Naive thymus-derived CD4-positive, alpha-beta T cell (primary cell): ENCODE results near the gene TMEM243. TPM values are rescaled to one million over a fixed set of nuclear protein-coding genes. Genes with fewer than 3 reads are reported as not detected.

Experiments used
- ATAC-seq: fragments of 150-1000 bp; cut with Tn5 transposase; 2 replicates; pipeline ENCODE4 v1.10.0; 2021; ENCODE audit warnings: mild to moderate bottlenecking, moderate library complexity
- CTCF ChIA-PET: fragments of 350-600 bp; sonication (Branson Sonifier 250); formaldehyde crosslinking; loops from one replicate; lab custom pipeline; 2021; ENCODE audit warnings: antibody characterized with exemption; lab: Charles Lee
- POLR2A ChIA-PET: fragments of 350-600 bp; sonication (Branson Sonifier 250); formaldehyde crosslinking; loops from one replicate; lab custom pipeline; 2021; ENCODE audit warnings: antibody characterized with exemption, inconsistent platforms; lab: Charles Lee
- DNase-seq, 9 donors: peaks; one replicate each; pipeline versions ENCODE4 v3.0.0 to v3.0.0-alpha.2; 2020 to 2022; ENCODE audit warnings: mixed read lengths in 1 of 9
- H3K27ac ChIP-seq: one replicate; pipeline ENCODE4 v1.7.0; 2013; ENCODE audit warnings: mild to moderate bottlenecking, low read depth, low read length, moderate library complexity
- H3K27me3 ChIP-seq, 2 donors: one replicate each; pipeline ENCODE4 v1.7.0; 2013; ENCODE audit warnings: low read length in 2 of 2, mild to moderate bottlenecking in 2 of 2, moderate library complexity in 2 of 2; ENCODE audit not compliant: control insufficient read depth in 2 of 2, insufficient read depth in 2 of 2
- H3K36me3 ChIP-seq, 3 experiments: 1 replicate in 2 of 3; 2 replicates in 1 of 3; pipeline ENCODE4 v1.7.0; 2013; ENCODE audit warnings: low read length in 3 of 3, mild to moderate bottlenecking in 3 of 3, moderate library complexity in 1 of 3; ENCODE audit not compliant: insufficient read depth in 3 of 3, control insufficient read depth in 2 of 3
- H3K4me1 ChIP-seq, 2 donors: one replicate each; pipeline ENCODE4 v1.7.0; 2013; ENCODE audit warnings: low read length in 2 of 2, mild to moderate bottlenecking in 2 of 2, moderate library complexity in 1 of 2; ENCODE audit not compliant: control insufficient read depth in 2 of 2, insufficient read depth in 2 of 2
- H3K4me3 ChIP-seq: 2 replicates; pipeline ENCODE4 v1.7.0; 2013; ENCODE audit warnings: mild to moderate bottlenecking, low read length
- H3K9me3 ChIP-seq, 3 experiments: 1 replicate in 2 of 3; 2 replicates in 1 of 3; pipeline ENCODE4 v1.7.0; 2013; ENCODE audit warnings: low read length in 3 of 3; ENCODE audit not compliant: control insufficient read depth in 2 of 3
- H3K27ac Mint-ChIP-seq, 9 donors: one replicate each; pipeline ENCODE4 v1.8.0; 2020 to 2022; ENCODE audit warnings: mixed read lengths in 9 of 9, mild to moderate bottlenecking in 8 of 9, moderate library complexity in 5 of 9, inconsistent platforms in 2 of 9
- H3K27me3 Mint-ChIP-seq, 5 donors: one replicate each; pipeline ENCODE4 v1.8.0; 2021 to 2022; ENCODE audit warnings: mixed read lengths in 5 of 5, mild to moderate bottlenecking in 1 of 5
- H3K36me3 Mint-ChIP-seq, 5 donors: one replicate each; pipeline ENCODE4 v1.8.0; 2020 to 2022; ENCODE audit warnings: mixed read lengths in 5 of 5, mild to moderate bottlenecking in 3 of 5, inconsistent platforms in 1 of 5
- H3K4me1 Mint-ChIP-seq, 7 donors: one replicate each; pipeline ENCODE4 v1.8.0; 2020 to 2022; ENCODE audit warnings: mixed read lengths in 7 of 7, mild to moderate bottlenecking in 3 of 7, inconsistent platforms in 1 of 7
- H3K4me3 Mint-ChIP-seq, 10 donors: one replicate each; pipeline ENCODE4 v1.8.0; 2020 to 2022; ENCODE audit warnings: mild to moderate bottlenecking in 10 of 10, mixed read lengths in 10 of 10, moderate library complexity in 6 of 10, inconsistent platforms in 2 of 10
- H3K9me3 Mint-ChIP-seq, 11 donors: one replicate each; pipeline ENCODE4 v1.8.0; 2020 to 2022; ENCODE audit warnings: mixed read lengths in 11 of 11, mild to moderate bottlenecking in 4 of 11, inconsistent platforms in 1 of 11, moderate library complexity in 1 of 11
- intact Hi-C, 2 donors: fragments of 100-400 bp; cut with micrococcal nuclease; formaldehyde crosslinking; loops; one replicate each; pipeline ENCODE4 v1.15.1; 2023
- polyA plus RNA-seq, 2 donors: library from polyadenylated mRNA; unstranded; fragments of 300-500 nt; fragmentation: Illumina TruSeq; gene quantifications; one replicate each; pipeline ENCODE4 v1.2.3, GENCODE V29; 2021
- total RNA-seq, 6 experiments: library from RNA in 5 of 6; stranded (reverse) in 5 of 6; gene quantifications; 1 replicate in 5 of 6; 2 replicates in 1 of 6; pipeline ENCODE4 v1.2.3 and lab custom pipeline; 2021 to 2026

Gene TMEM243
- total and polyA plus RNA-seq, 7 experiments from 2014 or later = 50.0 to 153 (median 119) TPM

GRCh38 chr7:87173471-87173870 is 46.1 kb downstream of the TMEM243 start:
- POLR2A ChIA-PET = interaction anchor here (1.1 to 4.6 kb wide), 4 partner anchors 20 to 46 kb away, joined by 3 to 18 read pairs (median 5); partner anchors contain the start of genes DMTF1 and TMEM243
- H3K36me3 Mint-ChIP-seq = peaks cover 33 to 60% (median 36%) of the 10 kb centered on the region in 5 donors
- no peaks in the 10 kb centered on the region for H3K27me3 Mint-ChIP-seq
- no peaks in the 10 kb centered on the region for H3K4me1 ChIP-seq
- no peak overlapping the region for H3K27ac ChIP-seq
- CTCF ChIA-PET = interaction anchor here (0.7 kb wide), 1 partner anchor 12 kb away, joined by 4 read pairs; no protein-coding TSS in a partner anchor
- H3K36me3 ChIP-seq = peaks cover 8 to 70% (median 26%) of the 10 kb centered on the region in 3 experiments
- H3K27me3 ChIP-seq = no peaks in the 10 kb centered on the region
- H3K4me3 Mint-ChIP-seq = no peak overlapping the region
- no peaks in the 10 kb centered on the region for H3K9me3 ChIP-seq
- H3K9me3 Mint-ChIP-seq = no peaks in the 10 kb centered on the region
- H3K4me3 ChIP-seq = no peak overlapping the region
- no peak for ATAC-seq
- peak overlapping the region in 7 of 9 donors; percentile 6 to 75 (median 45) for H3K27ac Mint-ChIP-seq
- H3K4me1 Mint-ChIP-seq = peaks cover 17 to 48% (median 37%) of the 10 kb centered on the region in 7 donors
- no peak for DNase-seq
- intact Hi-C loops = no loop called here

- no peak overlapping the region for H3K4me3 Mint-ChIP-seq
- Histone ChIP-seq H3K4me1 (no peaks in the 10 kb centered on the region), H3K27ac (no peak overlapping the region), H3K27me3 (no peaks in the 10 kb centered on the region), H3K36me3 (peaks cover 27 to 79% (median 31%) of the 10 kb centered on the region in 3 experiments), H3K4me3 (no peak overlapping the region), H3K9me3 (no peaks in the 10 kb centered on the region)
- no peak for ATAC-seq
- peak overlapping the region in 1 of 9 donors; percentile 30 for H3K27ac Mint-ChIP-seq
- peaks cover 20 to 41% (median 36%) of the 10 kb centered on the region in 7 donors for H3K4me1 Mint-ChIP-seq
- no peaks in the 10 kb centered on the region for H3K27me3 Mint-ChIP-seq
- H3K36me3 Mint-ChIP-seq = peaks cover 27 to 60% (median 44%) of the 10 kb centered on the region in 5 donors
- ChIA-PET CTCF (interaction anchor here (0.8 kb wide), 1 partner anchor 10 kb away, joined by 3 read pairs; no protein-coding TSS in a partner anchor), POLR2A (interaction anchor here (0.6 to 3.3 kb wide), 4 partner anchors 19 to 49 kb away, joined by 3 to 14 read pairs (median 4); partner anchors contain the start of genes DMTF1 and TMEM243)
- no peaks in the 10 kb centered on the region for H3K9me3 Mint-ChIP-seq
- intact Hi-C loops = no loop called here
- DNase-seq = no peak
Observed at GRCh38 chr7:87171282-87171934, 48.1 kb downstream of the TMEM243 start.

GRCh38 chr7:87170828-87171227 is 48.7 kb downstream of the TMEM243 start:
- ChIA-PET CTCF (no interaction called here), POLR2A (interaction anchor here (3.3 kb wide), 1 partner anchor 49 kb away, joined by 14 read pairs; the partner anchor contains the start of gene TMEM243)
- DNase-seq = no peak
- peak overlapping the region in 6 of 9 donors; percentile 14 to 77 (median 58) for H3K27ac Mint-ChIP-seq
- H3K9me3 Mint-ChIP-seq = no peaks in the 10 kb centered on the region
- Histone ChIP-seq H3K4me3 (no peak overlapping the region), H3K4me1 (no peaks in the 10 kb centered on the region), H3K36me3 (peaks cover 31 to 78% (median 33%) of the 10 kb centered on the region in 3 experiments), H3K27me3 (no peaks in the 10 kb centered on the region), H3K27ac (no peak overlapping the region), H3K9me3 (no peaks in the 10 kb centered on the region)
- no peaks in the 10 kb centered on the region for H3K27me3 Mint-ChIP-seq
- no peak for ATAC-seq
- intact Hi-C loops = no loop called here
- peaks cover 16 to 38% (median 35%) of the 10 kb centered on the region in 7 donors for H3K4me1 Mint-ChIP-seq
- no peak overlapping the region for H3K4me3 Mint-ChIP-seq
- H3K36me3 Mint-ChIP-seq = peaks cover 27 to 60% (median 45%) of the 10 kb centered on the region in 5 donors

- Mint-ChIP-seq H3K27me3 (no peaks in the 10 kb centered on the region), H3K36me3 (peaks cover 17 to 46% (median 32%) of the 10 kb centered on the region in 5 donors), H3K27ac (no peak overlapping the region), H3K4me1 (peaks cover 19 to 63% (median 53%) of the 10 kb centered on the region in 7 donors), H3K9me3 (no peaks in the 10 kb centered on the region), H3K4me3 (no peak overlapping the region)
- CTCF ChIA-PET = no interaction called here
- POLR2A ChIA-PET = interaction anchor here (0.6 to 1.3 kb wide), 3 partner anchors 9 to 13 kb away, joined by 3 to 4 read pairs (median 3); partner anchors contain the start of gene DMTF1
- Histone ChIP-seq H3K36me3 (peaks cover 14 to 41% (median 36%) of the 10 kb centered on the region in 3 experiments), H3K27ac (no peak overlapping the region), H3K4me3 (no peak overlapping the region), H3K4me1 (peaks cover 0 to 4% of the 10 kb centered on the region in 2 donors), H3K27me3 (no peaks in the 10 kb centered on the region), H3K9me3 (no peaks in the 10 kb centered on the region)
- ATAC-seq (no peak), DNase-seq (no peak)
- intact Hi-C loops = loop anchor here in 1 of 2 donors (2.0 kb wide), 1 partner anchor 14 kb away; no protein-coding TSS in a partner anchor
Observed at GRCh38 chr7:87164433-87164832, 55.1 kb downstream of the TMEM243 start.

- intact Hi-C loops = loop anchor here in 1 of 2 donors (2.0 kb wide), 1 partner anchor 35 kb away; no protein-coding TSS in a partner anchor
- Mint-ChIP-seq H3K4me3 (no peak overlapping the region), H3K27ac (no peak overlapping the region), H3K9me3 (no peaks in the 10 kb centered on the region), H3K27me3 (no peaks in the 10 kb centered on the region), H3K36me3 (peaks cover 0 to 20% (median 12%) of the 10 kb centered on the region in 5 donors), H3K4me1 (peaks cover 29 to 78% (median 70%) of the 10 kb centered on the region in 7 donors)
- no peaks in the 10 kb centered on the region for H3K9me3 ChIP-seq
- H3K27ac ChIP-seq = no peak overlapping the region
- CTCF ChIA-PET = no interaction called here
- no peak for DNase-seq
- no peak overlapping the region for H3K4me3 ChIP-seq
- POLR2A ChIA-PET = interaction anchor here (0.6 to 12.1 kb wide), 3 partner anchors 25 to 60 kb away, joined by 4 to 188 read pairs (median 4); partner anchors contain the start of gene TMEM243
- no peak for ATAC-seq
- H3K4me1 ChIP-seq = peaks cover 22 to 26% of the 10 kb centered on the region in 2 donors
- H3K36me3 ChIP-seq = peaks cover 0 to 12% (median 6%) of the 10 kb centered on the region in 3 experiments
- no peaks in the 10 kb centered on the region for H3K27me3 ChIP-seq
Observed at GRCh38 chr7:87159538-87159937, 60.0 kb downstream of the TMEM243 start.

GRCh38 chr7:87156709-87157108 is 62.8 kb downstream of the TMEM243 start:
- peaks cover 27% of the 10 kb centered on the region in 2 donors for H3K4me1 ChIP-seq
- intact Hi-C loops = no loop called here

More at GRCh38 chr7:87156709-87157108, 62.8 kb downstream of the TMEM243 start:
- Mint-ChIP-seq H3K27ac (peak overlapping the region in 3 of 9 donors; percentile 5 to 28 (median 23)), H3K36me3 (peaks cover 0 to 14% (median 5%) of the 10 kb centered on the region in 5 donors), H3K9me3 (no peaks in the 10 kb centered on the region), H3K4me1 (peaks cover 31 to 77% (median 72%) of the 10 kb centered on the region in 7 donors), H3K4me3 (peak overlapping the region in 8 of 10 donors; percentile 4 to 97 (median 48)), H3K27me3 (no peaks in the 10 kb centered on the region)
- no peak for ATAC-seq
- H3K27me3 ChIP-seq = no peaks in the 10 kb centered on the region
- no peak for DNase-seq
- ChIA-PET CTCF (interaction anchor here (0.5 kb wide), 1 partner anchor 9 kb away, joined by 3 read pairs; no protein-coding TSS in a partner anchor), POLR2A (interaction anchor here (2.0 to 12.1 kb wide), 3 partner anchors 55 to 63 kb away, joined by 5 to 188 read pairs (median 9); partner anchors contain the start of gene TMEM243)
- peaks cover 0 to 11% (median 0%) of the 10 kb centered on the region in 3 experiments for H3K36me3 ChIP-seq
- no peak overlapping the region for H3K27ac ChIP-seq
- H3K4me3 ChIP-seq = no peak overlapping the region
- no peaks in the 10 kb centered on the region for H3K9me3 ChIP-seq
